ENCODE data around the gene PTTG2. TPM values are rescaled to one million over a fixed set of nuclear protein-coding genes. Genes with fewer than 3 reads are reported as not detected.

PTTG2 gene
- total and polyA plus RNA-seq, 2 of the 4 experiments (the other 2 are of a cell fraction): not detected

DNA sequence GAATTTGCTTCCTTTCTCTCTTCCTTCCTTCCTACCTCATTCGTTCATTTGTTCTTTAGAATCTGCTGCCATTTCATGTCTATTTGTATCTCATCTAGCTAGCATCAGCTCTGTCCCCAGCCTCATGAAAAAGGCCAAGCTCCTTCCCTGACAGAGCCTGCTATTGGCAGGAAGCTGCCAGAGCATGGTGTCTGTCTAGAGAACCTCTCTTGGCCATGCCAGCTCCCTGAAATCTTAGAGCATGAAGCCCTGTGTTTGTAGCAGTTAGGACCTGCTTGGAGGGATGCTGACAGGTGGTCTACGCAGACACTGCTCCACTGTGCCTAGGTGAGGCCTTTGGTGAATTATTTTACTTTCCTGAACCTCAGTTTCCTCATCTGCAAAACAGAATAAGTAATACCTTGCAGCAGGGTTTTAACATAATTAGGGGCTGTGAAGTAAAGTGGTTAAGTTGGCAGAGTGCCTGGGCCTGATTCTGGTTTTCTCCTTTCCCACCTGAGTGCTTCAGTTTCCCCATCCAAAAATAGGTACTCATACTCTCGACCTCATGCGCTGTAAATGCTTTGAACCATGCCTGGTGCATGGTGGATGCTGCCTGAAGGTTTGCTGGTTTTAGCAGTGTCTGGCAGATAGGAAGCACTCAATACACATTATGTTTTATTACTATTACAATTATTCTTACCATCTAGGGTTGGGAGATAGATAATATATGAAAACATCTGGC lies 4.7 kb downstream of the PTTG2 start:
- H2BK15ac ChIP-seq (ENCODE audit: low read depth, low read length): no peak overlapping the region
- H2BK120ac ChIP-seq (ENCODE audit: low read depth, low read length): no peak overlapping the region
- no peak overlapping the region for H3K23ac ChIP-seq (ENCODE audit: low read depth, low read length)
- H2BK20ac ChIP-seq (ENCODE audit: low read depth, low read length): no peak overlapping the region
- no peaks in the 10 kb centered on the region for H3K79me1 ChIP-seq (ENCODE audit: low read depth in 1 of 2, low read length in 2 of 2)
- no peak overlapping the region for H3K9ac ChIP-seq (ENCODE audit: low read depth, low read length)
- peaks cover 18% of the 10 kb centered on the region for H3K27me3 ChIP-seq (ENCODE audit: control insufficient read depth, insufficient read depth, low read length)
- POLR2A ChIA-PET (ENCODE audit: unreplicated experiment): no interaction called here
- TF ChIP-seq, protein P1, sequence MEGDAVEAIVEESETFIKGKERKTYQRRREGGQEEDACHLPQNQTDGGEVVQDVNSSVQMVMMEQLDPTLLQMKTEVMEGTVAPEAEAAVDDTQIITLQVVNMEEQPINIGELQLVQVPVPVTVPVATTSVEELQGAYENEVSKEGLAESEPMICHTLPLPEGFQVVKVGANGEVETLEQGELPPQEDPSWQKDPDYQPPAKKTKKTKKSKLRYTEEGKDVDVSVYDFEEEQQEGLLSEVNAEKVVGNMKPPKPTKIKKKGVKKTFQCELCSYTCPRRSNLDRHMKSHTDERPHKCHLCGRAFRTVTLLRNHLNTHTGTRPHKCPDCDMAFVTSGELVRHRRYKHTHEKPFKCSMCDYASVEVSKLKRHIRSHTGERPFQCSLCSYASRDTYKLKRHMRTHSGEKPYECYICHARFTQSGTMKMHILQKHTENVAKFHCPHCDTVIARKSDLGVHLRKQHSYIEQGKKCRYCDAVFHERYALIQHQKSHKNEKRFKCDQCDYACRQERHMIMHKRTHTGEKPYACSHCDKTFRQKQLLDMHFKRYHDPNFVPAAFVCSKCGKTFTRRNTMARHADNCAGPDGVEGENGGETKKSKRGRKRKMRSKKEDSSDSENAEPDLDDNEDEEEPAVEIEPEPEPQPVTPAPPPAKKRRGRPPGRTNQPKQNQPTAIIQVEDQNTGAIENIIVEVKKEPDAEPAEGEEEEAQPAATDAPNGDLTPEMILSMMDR (conservative IDR thresholded peaks at IDR 0.05; ENCODE audit: low read depth, low read length): no peak
- TF ChIP-seq POLR2A (IDR thresholded peaks at IDR 0.05; ENCODE audit: low read depth, low read length): no peak
- CTCF ChIA-PET: no interaction called here
- no peaks in the 10 kb centered on the region for H3K36me3 ChIP-seq (ENCODE audit: control insufficient read depth, insufficient read depth, low read length)
- WGBS, 2 experiments (ENCODE audit: extremely low coverage in 2 of 2, insufficient read length in 1 of 2): 60% methylated on average over 1 of the region's 4 CpGs; no CpG with 5 or more reads in 1 of the 2 experiments
- no peaks in the 10 kb centered on the region for H4K20me1 ChIP-seq (ENCODE audit: insufficient read depth, low read length)
- H3K4me3 ChIP-seq (ENCODE audit: insufficient read depth, low read depth, low read length): no peak overlapping the region
- in situ Hi-C loops (cut with MboI; ENCODE audit: low sequenced_read_pairs) (no loop called here), intact Hi-C loops (cut with micrococcal nuclease) (no loop called here), dilution Hi-C loops (cut with HindIII; ENCODE audit: low sequenced_read_pairs, unreplicated experiment) (no loop called here)
- H2AK5ac ChIP-seq (ENCODE audit: low read depth, low read length): no peak overlapping the region
- H3K4ac ChIP-seq (ENCODE audit: low read depth, low read length): no peak overlapping the region
- H2AFZ ChIP-seq (replicated peaks; ENCODE audit: low read length, poor library complexity): no peak overlapping the region
- H2BK5ac ChIP-seq (ENCODE audit: low read depth, low read length, poor library complexity, severe bottlenecking): no peak overlapping the region
- H4K91ac ChIP-seq (ENCODE audit: insufficient read depth, low read depth, low read length): no peak overlapping the region
- ATAC-seq (ENCODE audit: low read depth) (no peak), DNase-seq (no peak)
- no peak overlapping the region for H4K8ac ChIP-seq (ENCODE audit: low read depth in 2 of 2, low read length in 2 of 2)
- no peaks in the 10 kb centered on the region for H3K9me3 ChIP-seq (ENCODE audit: control insufficient read depth, insufficient read depth, low read length)
- no TSS peak for BruUV-seq (replicated peaks)
- H3K56ac ChIP-seq (ENCODE audit: extremely low read depth, insufficient read depth, low read length): no peak overlapping the region
- H3K14ac ChIP-seq (replicated peaks; ENCODE audit: low read depth, low read length): no peak overlapping the region
- no peak overlapping the region for H3K27ac ChIP-seq (ENCODE audit: insufficient read depth, low read length)
- no peaks in the 10 kb centered on the region for H3K4me1 ChIP-seq (ENCODE audit: control insufficient read depth, insufficient read depth, low read length)
- no peaks in the 10 kb centered on the region for H3K9me1 ChIP-seq (ENCODE audit: insufficient read depth, low read length)
- no peak overlapping the region for H2AK9ac ChIP-seq (replicated peaks; ENCODE audit: low read depth, low read length, poor library complexity)
- H3K4me2 ChIP-seq (ENCODE audit: low read depth, low read length): no peak overlapping the region
- H3K18ac ChIP-seq (ENCODE audit: low read depth, low read length): no peak overlapping the region
- no peak overlapping the region for H4K5ac ChIP-seq (ENCODE audit: low read depth, low read length)
